GM12892 (cell line): Measurements from ENCODE around the gene SLC7A1.

Experiments
- POLR2A ChIP-seq: IDR thresholded peaks from 2 replicates; pipeline ENCODE4 v1.6.1; 2011; ENCODE audit warnings: low read depth, low read length, control low read depth
- POLR2AphosphoS5 ChIP-seq: IDR thresholded peaks from 2 replicates; pipeline ENCODE4 v1.6.1; 2011; ENCODE audit warnings: low read depth, low read length, control low read depth

GRCh38 chr13:29498426-29499040 lies 97.0 kb downstream of the SLC7A1 start:
- no peak for TF ChIP-seq POLR2AphosphoS5
- TF ChIP-seq POLR2A: no peak
